A549 (cell line): ENCODE results near the gene SLC1A2. TPM values are rescaled to one million over a fixed set of nuclear protein-coding genes. Genes with fewer than 3 reads are reported as not detected.

Experiments used
- ATAC-seq, 2 experiments: fragments of 200-7000 bp in 1 of 2; fragments of >200 bp in 1 of 2; cut with Nextera tagmentation in 1 of 2; cut with Tn5 transposase in 1 of 2; 3 replicates each; pipeline versions ENCODE4 v1.8.0 to v1.9.1; 2018 to 2020; ENCODE audit warnings: mild to moderate bottlenecking in 1 of 2, moderate library complexity in 1 of 2
- CTCF ChIA-PET: fragments of 300-600 bp; sonication (Branson Sonifier 250); formaldehyde crosslinking; extraction: SDS; loops from one replicate; lab custom pipeline; 2021; ENCODE audit warnings: antibody characterized with exemption, inconsistent platforms; lab: Yijun Ruan, JAX
- POLR2A ChIA-PET: fragments of 350-600 bp; formaldehyde crosslinking; extraction: SDS; loops from one replicate; lab custom pipeline; 2021; ENCODE audit warnings: antibody characterized with exemption, inconsistent platforms; lab: Yijun Ruan, JAX
- DNase-seq, 2 experiments: peaks; one replicate each; pipeline versions ENCODE4 v3.0.0 to v3.0.0-alpha.2; 2011 to 2016; ENCODE audit warnings: low read depth in 1 of 2, low spot score in 1 of 2
- FAIRE-seq: peaks from 2 replicates; lab custom pipeline; 2011; peaks lifted over from hg19 to GRCh38; lab: Jason Lieb, UNC
- H3K27ac ChIP-seq, 2 experiments: fragments of >200 bp; sonication (Bioruptor Twin); formaldehyde crosslinking; 3 replicates each; pipeline ENCODE4 v1.5.1; 2016 to 2017
- H3K4me1 ChIP-seq: fragments of >200 bp; sonication (Bioruptor Twin); formaldehyde crosslinking; 3 replicates; pipeline ENCODE4 v1.6.1; 2016
- H3K4me2 ChIP-seq: fragments of >200 bp; sonication (Bioruptor Twin); formaldehyde crosslinking; 3 replicates; pipeline ENCODE4 v1.6.1; 2016
- H3K4me3 ChIP-seq: fragments of >200 bp; sonication (Bioruptor Twin); formaldehyde crosslinking; 3 replicates; pipeline ENCODE4 v1.5.1; 2016
- H3K9me3 ChIP-seq: fragments of >200 bp; sonication (Bioruptor Twin); formaldehyde crosslinking; 3 replicates; pipeline ENCODE4 v1.6.1; 2016
- BHLHE40 ChIP-seq: IDR thresholded peaks from 2 replicates; pipeline ENCODE4 v1.6.1; 2012; ENCODE audit warnings: low read depth, low read length, inconsistent platforms
- CHD2 ChIP-seq: fragments of 150-350 bp; IDR thresholded peaks from 2 replicates; pipeline ENCODE4 v1.6.1; 2014; ENCODE audit warnings: low read length; ENCODE audit not compliant: partially characterized antibody
- EP300 ChIP-seq, 2 experiments: fragments of >200 bp; sonication (Bioruptor Twin); formaldehyde crosslinking; IDR thresholded peaks; 2 replicates in 1 of 2; 3 replicates in 1 of 2; pipeline ENCODE4 v1.6.1; 2016 to 2017
- GATA3 ChIP-seq: IDR thresholded peaks from 2 replicates; pipeline ENCODE4 v1.6.1; 2012; ENCODE audit warnings: borderline replicate concordance
- HDAC2 ChIP-seq: fragments of 200-600 bp; sonication (generic); IDR thresholded peaks from 2 replicates; pipeline ENCODE4 v1.6.1; 2016
- HEYL ChIP-seq: fragments of 250-450 bp; sonication (Bioruptor Pico); IDR thresholded peaks from 2 replicates; pipeline ENCODE4 v1.8.0; 2021; ENCODE audit warnings: mild to moderate bottlenecking, moderate library complexity
- HOXA7 ChIP-seq: fragments of 250-450 bp; sonication (Bioruptor Pico); IDR thresholded peaks from 2 replicates; pipeline ENCODE4 v1.5.0; 2020; ENCODE audit warnings: mild to moderate bottlenecking, moderate library complexity
- HOXB5 ChIP-seq: fragments of 250-450 bp; sonication (Bioruptor Pico); IDR thresholded peaks from 2 replicates; pipeline ENCODE4 v1.5.0; 2020; ENCODE audit warnings: mild to moderate bottlenecking, moderate library complexity
- JUN ChIP-seq, 2 experiments: fragments of >200 bp; sonication (Bioruptor Twin); formaldehyde crosslinking; IDR thresholded peaks; 2 replicates in 1 of 2; 3 replicates in 1 of 2; pipeline ENCODE4 v1.6.1; 2016 to 2017
- KDM1A ChIP-seq: fragments of 200-600 bp; sonication (generic); IDR thresholded peaks from 2 replicates; pipeline ENCODE4 v1.6.1; 2016; ENCODE audit warnings: low read depth, mild to moderate bottlenecking
- KDM5A ChIP-seq: fragments of 200-600 bp; sonication (generic); IDR thresholded peaks from 2 replicates; pipeline ENCODE4 v1.6.1; 2016; ENCODE audit warnings: antibody characterized with exemption, mild to moderate bottlenecking
- MAFK ChIP-seq: fragments of 450-650 bp; IDR thresholded peaks from 2 replicates; pipeline ENCODE4 v1.6.1; 2014; ENCODE audit not compliant: partially characterized antibody
- MAZ ChIP-seq: fragments of 150-350 bp; IDR thresholded peaks from 2 replicates; pipeline ENCODE4 v1.6.1; 2014; ENCODE audit warnings: antibody characterized with exemption, low read depth, low read length, borderline replicate concordance
- NR3C1 ChIP-seq: fragments of >200 bp; sonication (Bioruptor Twin); formaldehyde crosslinking; IDR thresholded peaks from 3 replicates; pipeline ENCODE4 v1.6.1; 2017
- PHF8 ChIP-seq: fragments of 200-600 bp; sonication (generic); IDR thresholded peaks from 2 replicates; pipeline ENCODE4 v1.6.1; 2016; ENCODE audit warnings: low read depth, mild to moderate bottlenecking, antibody characterized with exemption, moderate library complexity, borderline replicate concordance
- POLR2A ChIP-seq: IDR thresholded peaks from 2 replicates; pipeline ENCODE4 v1.6.1; 2012; ENCODE audit warnings: mild to moderate bottlenecking, low read length
- POLR2AphosphoS2 ChIP-seq: conservative IDR thresholded peaks from 2 replicates; pipeline ENCODE4 v1.6.1; 2012; ENCODE audit warnings: low read length, improper control_type of control experiment, inconsistent platforms
- RAD21 ChIP-seq, 2 experiments: fragments of >200 bp in 1 of 2; sonication (Bioruptor Twin) in 1 of 2; formaldehyde crosslinking in 1 of 2; IDR thresholded peaks in 1 of 2; conservative IDR thresholded peaks in 1 of 2; 2 replicates in 1 of 2; 3 replicates in 1 of 2; pipeline ENCODE4 v1.6.1; 2012 to 2018; ENCODE audit warnings: inconsistent platforms in 1 of 2
- RARB ChIP-seq: fragments of 250-450 bp; sonication (Bioruptor Pico); IDR thresholded peaks from 2 replicates; pipeline ENCODE4 v1.8.0; 2021; ENCODE audit warnings: mild to moderate bottlenecking, moderate library complexity
- RFX5 ChIP-seq: fragments of 450-650 bp; IDR thresholded peaks from 2 replicates; pipeline ENCODE4 v1.7.1; 2014; ENCODE audit warnings: antibody characterized with exemption, mild to moderate bottlenecking, moderate library complexity
- RNF2 ChIP-seq: fragments of 200-600 bp; sonication (generic); IDR thresholded peaks from 2 replicates; pipeline ENCODE4 v1.6.1; 2016; ENCODE audit warnings: low read depth, mild to moderate bottlenecking, antibody characterized with exemption, moderate library complexity, borderline replicate concordance
- ZC3H11A ChIP-seq: fragments of 450-650 bp; IDR thresholded peaks from 2 replicates; pipeline ENCODE4 v1.6.1; 2014; ENCODE audit warnings: antibody characterized with exemption, mild to moderate bottlenecking
- ZFP36 ChIP-seq: fragments of 450-650 bp; IDR thresholded peaks from 2 replicates; pipeline ENCODE4 v1.6.1; 2014; ENCODE audit warnings: borderline replicate concordance; ENCODE audit not compliant: partially characterized antibody
- WGBS: methylation state at CpG from one replicate; pipeline ENCODE4 v1.1.6; 2017; ENCODE audit errors: missing lambda C conversion rate; 5-methylcytosine and 5-hydroxymethylcytosine counted together
- polyA plus RNA-seq, 4 experiments: library from polyadenylated mRNA; depleted of rRNA in 3 of 4; stranded (reverse); fragments of >200 nt; fragmentation: RNase III in 1 of 4; extraction: RNeasy Plus Mini Kit Qiagen cat#74134 plus additional on column Dnase treatment in 1 of 4; gene quantifications; 2 replicates in 3 of 4; 3 replicates in 1 of 4; pipeline ENCODE4 v1.2.3, GENCODE V29; 2011 to 2017
- TF ChIP-seq, protein P1 (sequence below): IDR thresholded peaks from 2 replicates; pipeline ENCODE4 v1.6.1; 2012
- TF ChIP-seq, protein P2 (sequence below): fragments of 250-450 bp; sonication (Bioruptor Pico); IDR thresholded peaks from 2 replicates; pipeline ENCODE4 v1.5.0; 2021; ENCODE audit warnings: mild to moderate bottlenecking, moderate library complexity, borderline replicate concordance
- TF ChIP-seq, protein P3 (sequence below): fragments of 250-450 bp; sonication (Bioruptor Pico); IDR thresholded peaks from 2 replicates; pipeline ENCODE4 v1.5.0; 2020; ENCODE audit warnings: low read depth, mild to moderate bottlenecking, moderate library complexity
- TF ChIP-seq, protein P4 (sequence below): fragments of >200 bp; sonication (Bioruptor Twin); formaldehyde crosslinking; IDR thresholded peaks from 3 replicates; pipeline ENCODE4 v1.6.1; 2016
- TF ChIP-seq, protein P5 (sequence below): fragments of 450-650 bp; IDR thresholded peaks from 2 replicates; pipeline ENCODE4 v1.6.1; 2014; ENCODE audit warnings: antibody characterized with exemption
- TF ChIP-seq, protein P6 (sequence below): IDR thresholded peaks from 2 replicates; pipeline ENCODE4 v1.6.1; 2012

The SLC1A2 gene
- polyA plus RNA-seq, 2 of the 4 experiments (the other 2 are of a cell fraction), result 0.01 to 0.14 TPM

DNA sequence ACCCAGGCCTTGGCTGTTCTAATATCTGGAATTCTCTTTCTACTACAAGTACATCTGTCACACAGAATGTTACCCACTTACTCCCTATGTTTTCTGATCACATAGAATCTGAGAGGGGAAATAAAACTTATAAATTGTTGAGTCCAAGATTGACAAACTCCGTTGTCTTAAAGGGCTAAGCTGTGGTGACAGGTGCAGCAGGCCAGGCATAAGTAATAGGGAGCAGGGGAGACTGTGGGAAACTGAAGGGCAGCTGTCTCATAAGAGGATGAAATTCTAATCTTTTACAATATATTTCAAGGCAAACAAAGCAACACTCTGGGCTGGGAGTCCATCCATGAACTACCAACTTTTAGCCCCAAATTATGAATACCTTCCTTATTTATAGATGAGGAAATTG is 133.9 kb downstream of the SLC1A2 start:
- FAIRE-seq (no peak), DNase-seq (no peak)
- H3K4me3 ChIP-seq, result no peak overlapping the region
- H3K4me1 ChIP-seq, result peaks cover 21% of the 10 kb centered on the region
- H3K9me3 ChIP-seq, result no peaks in the 10 kb centered on the region
- H3K27ac ChIP-seq, result no peak overlapping the region
- no peak for TF ChIP-seq RARB (CRISPR knock-in tag)
- TF ChIP-seq, all 56 proteins: peak for 0
- ChIA-PET CTCF (no interaction called here), POLR2A (no interaction called here)
- no peak overlapping the region for H3K4me2 ChIP-seq
- WGBS, result 64% methylated on average over 1 of the region's 1 CpG
- ATAC-seq, result no peak

DNA sequence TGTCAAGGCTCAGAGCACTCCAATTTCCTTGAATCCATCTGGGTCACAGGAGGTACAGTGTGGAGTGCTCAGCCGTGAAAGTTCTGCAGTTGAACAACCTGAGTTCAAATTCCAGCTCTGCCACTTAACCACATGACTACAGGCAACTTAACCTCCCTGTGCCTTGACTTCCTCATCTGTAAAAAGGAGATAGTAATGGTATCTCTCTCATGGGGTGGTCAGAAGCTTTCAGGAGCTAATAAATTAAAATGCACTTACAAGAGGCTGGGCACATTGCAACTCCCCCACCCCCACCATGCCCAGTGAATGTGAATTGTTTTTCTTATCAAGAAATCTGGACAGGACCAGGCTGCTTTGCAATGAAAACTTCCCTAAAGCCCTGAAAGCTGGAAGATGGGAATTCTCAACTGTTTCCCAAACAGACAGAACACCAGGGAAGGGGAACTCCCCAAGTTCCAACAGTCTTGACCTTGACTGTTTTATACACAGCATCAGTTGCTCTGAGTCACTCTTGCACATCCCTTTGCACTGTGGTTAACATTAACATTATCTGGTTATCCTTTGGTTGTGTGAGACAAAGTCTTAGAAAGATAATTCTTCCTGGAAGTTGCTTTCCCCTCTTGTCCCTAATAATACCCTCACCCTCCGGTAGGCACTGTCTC is 137.0 kb downstream of the SLC1A2 start:
- ChIA-PET CTCF (interaction anchor here (1.3 kb wide), 2 partner anchors 9 to 109 kb away, joined by 3 read pairs; no protein-coding TSS in a partner anchor), POLR2A (no interaction called here)
- DNase-seq, result peak in 1 of 2 experiments; percentile 26
- Histone ChIP-seq H3K4me3 (no peak overlapping the region), H3K4me2 (peak overlapping the region; percentile 35), H3K9me3 (no peaks in the 10 kb centered on the region), H3K27ac (0 out of 6 replicates have a peak overlapping the region, but pooled peaks of 1 of the 2 experiments have one; percentile 9), H3K4me1 (peaks cover 12% of the 10 kb centered on the region)
- WGBS, result 75% methylated on average over 2 of the region's 2 CpGs
- ATAC-seq, result peak; percentile 54 to 61; a peak in 1 of 6 replicates
- TF ChIP-seq, protein P1, sequence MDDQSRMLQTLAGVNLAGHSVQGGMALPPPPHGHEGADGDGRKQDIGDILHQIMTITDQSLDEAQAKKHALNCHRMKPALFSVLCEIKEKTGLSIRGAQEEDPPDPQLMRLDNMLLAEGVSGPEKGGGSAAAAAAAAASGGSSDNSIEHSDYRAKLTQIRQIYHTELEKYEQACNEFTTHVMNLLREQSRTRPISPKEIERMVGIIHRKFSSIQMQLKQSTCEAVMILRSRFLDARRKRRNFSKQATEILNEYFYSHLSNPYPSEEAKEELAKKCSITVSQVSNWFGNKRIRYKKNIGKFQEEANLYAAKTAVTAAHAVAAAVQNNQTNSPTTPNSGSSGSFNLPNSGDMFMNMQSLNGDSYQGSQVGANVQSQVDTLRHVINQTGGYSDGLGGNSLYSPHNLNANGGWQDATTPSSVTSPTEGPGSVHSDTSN, result no peak
- TF ChIP-seq POLR2A, result no peak
- TF ChIP-seq HDAC2, result no peak
- no peak for TF ChIP-seq PHF8
- no peak for TF ChIP-seq EP300 (IDR thresholded peaks at IDR 0.05)
- TF ChIP-seq HOXA7 (CRISPR knock-in tag), result no peak
- no peak for TF ChIP-seq BHLHE40
- TF ChIP-seq KDM5A, result no peak
- TF ChIP-seq CHD2, result no peak
- TF ChIP-seq, protein P2, sequence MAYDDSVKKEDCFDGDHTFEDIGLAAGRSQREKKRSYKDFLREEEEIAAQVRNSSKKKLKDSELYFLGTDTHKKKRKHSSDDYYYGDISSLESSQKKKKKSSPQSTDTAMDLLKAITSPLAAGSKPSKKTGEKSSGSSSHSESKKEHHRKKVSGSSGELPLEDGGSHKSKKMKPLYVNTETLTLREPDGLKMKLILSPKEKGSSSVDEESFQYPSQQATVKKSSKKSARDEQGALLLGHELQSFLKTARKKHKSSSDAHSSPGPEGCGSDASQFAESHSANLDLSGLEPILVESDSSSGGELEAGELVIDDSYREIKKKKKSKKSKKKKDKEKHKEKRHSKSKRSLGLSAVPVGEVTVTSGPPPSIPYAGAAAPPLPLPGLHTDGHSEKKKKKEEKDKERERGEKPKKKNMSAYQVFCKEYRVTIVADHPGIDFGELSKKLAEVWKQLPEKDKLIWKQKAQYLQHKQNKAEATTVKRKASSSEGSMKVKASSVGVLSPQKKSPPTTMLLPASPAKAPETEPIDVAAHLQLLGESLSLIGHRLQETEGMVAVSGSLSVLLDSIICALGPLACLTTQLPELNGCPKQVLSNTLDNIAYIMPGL (CRISPR knock-in tag), result no peak
- TF ChIP-seq, protein P3, sequence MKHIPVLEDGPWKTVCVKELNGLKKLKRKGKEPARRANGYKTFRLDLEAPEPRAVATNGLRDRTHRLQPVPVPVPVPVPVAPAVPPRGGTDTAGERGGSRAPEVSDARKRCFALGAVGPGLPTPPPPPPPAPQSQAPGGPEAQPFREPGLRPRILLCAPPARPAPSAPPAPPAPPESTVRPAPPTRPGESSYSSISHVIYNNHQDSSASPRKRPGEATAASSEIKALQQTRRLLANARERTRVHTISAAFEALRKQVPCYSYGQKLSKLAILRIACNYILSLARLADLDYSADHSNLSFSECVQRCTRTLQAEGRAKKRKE, result no peak
- no peak for TF ChIP-seq RNF2
- TF ChIP-seq, protein P4, sequence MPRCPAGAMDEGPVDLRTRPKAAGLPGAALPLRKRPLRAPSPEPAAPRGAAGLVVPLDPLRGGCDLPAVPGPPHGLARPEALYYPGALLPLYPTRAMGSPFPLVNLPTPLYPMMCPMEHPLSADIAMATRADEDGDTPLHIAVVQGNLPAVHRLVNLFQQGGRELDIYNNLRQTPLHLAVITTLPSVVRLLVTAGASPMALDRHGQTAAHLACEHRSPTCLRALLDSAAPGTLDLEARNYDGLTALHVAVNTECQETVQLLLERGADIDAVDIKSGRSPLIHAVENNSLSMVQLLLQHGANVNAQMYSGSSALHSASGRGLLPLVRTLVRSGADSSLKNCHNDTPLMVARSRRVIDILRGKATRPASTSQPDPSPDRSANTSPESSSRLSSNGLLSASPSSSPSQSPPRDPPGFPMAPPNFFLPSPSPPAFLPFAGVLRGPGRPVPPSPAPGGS, result no peak
- TF ChIP-seq KDM1A, result no peak
- TF ChIP-seq RAD21 (conservative IDR thresholded peaks at IDR 0.05 in 1 of 2, IDR thresholded peaks at IDR 0.05 in 1 of 2), result no peak
- no peak for TF ChIP-seq ZC3H11A
- no peak for FAIRE-seq

DNA sequence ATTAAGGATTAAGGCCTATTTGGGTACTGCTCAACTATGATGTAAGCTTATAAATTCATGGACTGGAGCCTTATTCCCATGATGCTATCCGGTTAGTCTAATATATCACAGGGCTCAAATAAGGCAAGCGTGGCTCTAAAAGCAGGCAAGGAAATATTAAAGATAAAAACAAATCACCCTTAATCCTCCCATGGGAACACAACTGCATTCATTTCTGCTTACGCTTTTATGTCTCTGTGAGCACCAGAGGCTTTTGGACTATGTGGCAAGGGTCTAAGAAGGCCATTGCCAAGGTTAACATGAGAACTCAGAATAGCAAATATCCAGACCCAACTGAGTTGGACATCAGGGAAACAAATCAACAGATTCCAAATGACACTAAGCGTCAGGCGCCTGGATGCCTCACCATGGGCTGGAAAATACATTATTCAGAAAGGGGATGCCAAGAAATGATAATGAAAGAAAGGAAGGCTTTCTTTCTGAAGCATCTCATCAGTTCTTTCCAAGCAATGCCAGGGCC is 138.1 kb downstream of the SLC1A2 start:
- no peak overlapping the region for H3K4me3 ChIP-seq
- ChIA-PET POLR2A (no interaction called here), CTCF (interaction anchor here (1.3 kb wide), 2 partner anchors 8 to 11 kb away, joined by 3 read pairs; no protein-coding TSS in a partner anchor)
- H3K9me3 ChIP-seq, result no peaks in the 10 kb centered on the region
- H3K4me1 ChIP-seq, result peaks cover 21% of the 10 kb centered on the region
- no peak for ATAC-seq
- FAIRE-seq, result no peak
- H3K4me2 ChIP-seq, result no peak overlapping the region
- no peak overlapping the region for H3K27ac ChIP-seq
- WGBS, result 94% methylated on average over 5 of the region's 5 CpGs
- DNase-seq, result no peak
- TF ChIP-seq NR3C1, result no peak
- no peak for TF ChIP-seq GATA3
- no peak for TF ChIP-seq HOXB5 (CRISPR knock-in tag)
- TF ChIP-seq MAFK, result no peak
- TF ChIP-seq, protein P5, sequence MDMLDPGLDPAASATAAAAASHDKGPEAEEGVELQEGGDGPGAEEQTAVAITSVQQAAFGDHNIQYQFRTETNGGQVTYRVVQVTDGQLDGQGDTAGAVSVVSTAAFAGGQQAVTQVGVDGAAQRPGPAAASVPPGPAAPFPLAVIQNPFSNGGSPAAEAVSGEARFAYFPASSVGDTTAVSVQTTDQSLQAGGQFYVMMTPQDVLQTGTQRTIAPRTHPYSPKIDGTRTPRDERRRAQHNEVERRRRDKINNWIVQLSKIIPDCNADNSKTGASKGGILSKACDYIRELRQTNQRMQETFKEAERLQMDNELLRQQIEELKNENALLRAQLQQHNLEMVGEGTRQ, result no peak
- TF ChIP-seq ZFP36, result no peak
- TF ChIP-seq JUN (IDR thresholded peaks at IDR 0.05), result no peak
- no peak for TF ChIP-seq HEYL (CRISPR knock-in tag)
- TF ChIP-seq RFX5, result no peak
- TF ChIP-seq POLR2AphosphoS2, result no peak
- TF ChIP-seq, protein P6, sequence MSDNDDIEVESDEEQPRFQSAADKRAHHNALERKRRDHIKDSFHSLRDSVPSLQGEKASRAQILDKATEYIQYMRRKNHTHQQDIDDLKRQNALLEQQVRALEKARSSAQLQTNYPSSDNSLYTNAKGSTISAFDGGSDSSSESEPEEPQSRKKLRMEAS, result no peak
- no peak for TF ChIP-seq MAZ
- TF ChIP-seq RNF2, result no peak
